ENCODE results near the gene UMODL1.

UMODL1 gene

GRCh38 chr21:42125571-42126544 is 54.7 kb downstream of the UMODL1 start:
- Histone ChIP-seq H3K9me3 (ENCODE audit: low read depth, low read length) (no peaks in the 10 kb centered on the region), H3K9ac (ENCODE audit: insufficient read length) (no peak overlapping the region), H3K36me3 (ENCODE audit: insufficient read depth, low read length) (no peaks in the 10 kb centered on the region), H3K4me3 (no peak overlapping the region), H3K27ac (no peak overlapping the region)
- no peak for TF ChIP-seq POLR2AphosphoS5 (IDR thresholded peaks at IDR 0.05; ENCODE audit: borderline replicate concordance, low read depth, low read length)
- TF ChIP-seq EZH2 (IDR thresholded peaks at IDR 0.05) = no peak
- TF ChIP-seq FOXP2 (optimal IDR thresholded peaks at IDR 0.05; ENCODE audit: control extremely low read depth, extremely low read length, insufficient read depth) = no peak
- no peak for DNase-seq (ENCODE audit: low read depth, low spot score)

DNA sequence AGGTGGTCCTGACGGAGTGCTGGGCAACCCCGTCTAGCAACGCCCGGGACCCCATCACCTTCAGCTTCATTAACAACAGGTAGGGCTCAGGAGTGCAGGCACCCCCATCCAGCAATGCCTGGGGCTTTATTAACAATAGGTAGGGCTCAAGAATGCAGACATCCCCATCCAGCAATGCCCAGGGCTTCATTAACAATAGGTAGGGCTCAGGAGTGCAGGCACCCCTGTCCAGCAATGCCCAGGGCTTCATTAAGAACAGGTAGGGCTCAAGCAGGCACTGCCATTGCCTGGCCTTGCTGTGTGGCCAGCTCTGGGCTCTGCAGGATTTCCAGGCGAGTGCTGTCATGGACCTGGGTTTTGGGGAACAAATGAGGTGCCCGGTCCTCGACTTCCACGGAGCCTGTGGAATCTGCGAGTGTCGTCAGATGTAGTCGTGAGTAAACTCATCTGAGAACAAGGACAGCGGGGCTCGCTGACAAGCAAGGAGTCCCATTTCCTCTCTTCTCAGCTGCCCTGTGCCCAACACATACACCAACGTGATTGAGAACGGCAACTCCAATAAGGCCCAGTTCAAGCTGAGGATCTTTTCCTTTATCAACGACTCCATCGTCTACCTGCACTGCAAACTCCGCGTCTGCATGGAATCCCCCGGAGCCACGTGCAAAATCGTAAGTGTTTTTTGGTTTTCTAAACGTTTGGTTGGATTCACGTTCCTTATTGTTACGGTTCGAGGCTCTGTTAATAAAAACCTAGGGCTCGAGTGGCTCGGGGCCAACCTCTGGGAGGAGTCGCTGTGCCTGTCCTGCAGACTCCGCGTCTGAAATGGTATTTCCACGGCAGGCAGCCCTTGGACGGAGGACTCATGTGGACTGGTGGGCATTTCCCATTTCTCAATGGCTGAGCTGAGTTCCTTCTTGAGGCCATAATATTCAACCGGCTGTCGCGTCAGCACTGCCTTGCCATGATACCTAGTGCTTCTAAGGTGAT is 56.3 kb downstream of the UMODL1 start:
- Histone ChIP-seq H3K9ac (ENCODE audit: insufficient read length) (no peak overlapping the region), H3K27ac (no peak overlapping the region), H3K9me3 (ENCODE audit: low read depth, low read length) (no peaks in the 10 kb centered on the region), H3K36me3 (ENCODE audit: insufficient read depth, low read length) (no peaks in the 10 kb centered on the region), H3K4me3 (no peak overlapping the region)
- TF ChIP-seq POLR2AphosphoS5 (IDR thresholded peaks at IDR 0.05; ENCODE audit: borderline replicate concordance, low read depth, low read length) (no peak), FOXP2 (optimal IDR thresholded peaks at IDR 0.05; ENCODE audit: control extremely low read depth, extremely low read length, insufficient read depth) (no peak), EZH2 (IDR thresholded peaks at IDR 0.05) (no peak)
- no peak for DNase-seq (ENCODE audit: low read depth, low spot score)

- no peak for DNase-seq (ENCODE audit: low read depth, low spot score)
- Histone ChIP-seq H3K27ac (no peak overlapping the region), H3K4me3 (no peak overlapping the region), H3K36me3 (ENCODE audit: insufficient read depth, low read length) (no peaks in the 10 kb centered on the region), H3K9me3 (ENCODE audit: low read depth, low read length) (no peaks in the 10 kb centered on the region), H3K9ac (ENCODE audit: insufficient read length) (no peak overlapping the region)
- no peak for TF ChIP-seq FOXP2 (optimal IDR thresholded peaks at IDR 0.05; ENCODE audit: control extremely low read depth, extremely low read length, insufficient read depth)
- TF ChIP-seq EZH2 (IDR thresholded peaks at IDR 0.05) = no peak
- no peak for TF ChIP-seq POLR2AphosphoS5 (IDR thresholded peaks at IDR 0.05; ENCODE audit: borderline replicate concordance, low read depth, low read length)
Measured at GRCh38 chr21:42129300-42130266, 58.5 kb downstream of the UMODL1 start.

DNA sequence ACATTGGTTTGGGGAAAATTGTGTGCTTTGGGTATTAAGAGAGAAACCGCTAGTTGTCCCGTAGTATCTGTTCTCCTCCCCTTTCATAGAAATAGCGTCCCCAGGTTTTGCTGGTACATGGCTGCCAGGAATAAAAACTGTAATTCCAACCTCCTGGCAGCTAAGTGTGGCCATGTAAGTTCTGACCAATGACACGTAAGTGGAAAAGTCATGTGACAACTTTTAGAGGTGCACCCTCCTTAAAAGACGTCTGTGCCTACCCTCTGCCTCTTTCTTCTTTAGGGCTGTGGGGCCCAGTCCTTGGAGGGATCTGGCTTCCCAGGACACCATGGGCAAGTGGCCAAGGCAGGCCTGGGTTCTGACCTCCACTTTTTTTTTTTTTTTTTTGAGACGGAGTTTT is 59.3 kb downstream of the UMODL1 start:
- Histone ChIP-seq H3K9me3 (ENCODE audit: low read depth, low read length) (no peaks in the 10 kb centered on the region), H3K36me3 (ENCODE audit: insufficient read depth, low read length) (no peaks in the 10 kb centered on the region), H3K4me3 (no peak overlapping the region), H3K9ac (ENCODE audit: insufficient read length) (no peak overlapping the region), H3K27ac (no peak overlapping the region)
- TF ChIP-seq EZH2 (IDR thresholded peaks at IDR 0.05) = no peak
- TF ChIP-seq POLR2AphosphoS5 (IDR thresholded peaks at IDR 0.05; ENCODE audit: borderline replicate concordance, low read depth, low read length) = no peak
- no peak for TF ChIP-seq FOXP2 (optimal IDR thresholded peaks at IDR 0.05; ENCODE audit: control extremely low read depth, extremely low read length, insufficient read depth)
- no peak for DNase-seq (ENCODE audit: low read depth, low spot score)

GRCh38 chr21:42132183-42132582 is 61.1 kb downstream of the UMODL1 start:
- no peak for TF ChIP-seq EZH2 (IDR thresholded peaks at IDR 0.05)
- no peak for TF ChIP-seq POLR2AphosphoS5 (IDR thresholded peaks at IDR 0.05; ENCODE audit: borderline replicate concordance, low read depth, low read length)
- TF ChIP-seq FOXP2 (optimal IDR thresholded peaks at IDR 0.05; ENCODE audit: control extremely low read depth, extremely low read length, insufficient read depth) = no peak
- no peaks in the 10 kb centered on the region for H3K36me3 ChIP-seq (ENCODE audit: insufficient read depth, low read length)
- no peak overlapping the region for H3K9ac ChIP-seq (ENCODE audit: insufficient read length)
- DNase-seq (ENCODE audit: low read depth, low spot score) = no peak
- H3K9me3 ChIP-seq (ENCODE audit: low read depth, low read length) = no peaks in the 10 kb centered on the region
- H3K27ac ChIP-seq = no peak overlapping the region
- H3K4me3 ChIP-seq = no peak overlapping the region

DNA sequence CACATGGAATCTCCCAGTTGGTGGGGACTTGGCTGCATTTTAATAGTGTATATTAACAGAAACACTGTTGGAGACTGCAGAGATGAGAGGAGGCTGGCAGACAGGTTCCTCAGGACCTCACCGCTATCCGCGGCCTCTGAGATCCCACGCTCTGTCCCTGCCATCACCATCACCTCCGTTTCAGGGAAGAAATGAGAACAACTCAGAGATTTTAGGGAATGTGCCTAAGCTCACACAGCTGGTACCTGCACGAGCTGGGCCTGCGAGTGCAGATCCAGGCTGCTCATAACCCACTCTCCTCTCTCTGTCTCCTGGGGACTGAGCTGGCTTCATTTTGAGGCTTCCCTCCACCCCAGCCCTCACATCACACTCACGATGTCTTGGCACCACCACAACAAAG is 62.0 kb downstream of the UMODL1 start:
- no peak for DNase-seq (ENCODE audit: low read depth, low spot score)
- Histone ChIP-seq H3K27ac (no peak overlapping the region), H3K36me3 (ENCODE audit: insufficient read depth, low read length) (no peaks in the 10 kb centered on the region), H3K9ac (ENCODE audit: insufficient read length) (no peak overlapping the region), H3K9me3 (ENCODE audit: low read depth, low read length) (no peaks in the 10 kb centered on the region), H3K4me3 (no peak overlapping the region)
- no peak for TF ChIP-seq FOXP2 (optimal IDR thresholded peaks at IDR 0.05; ENCODE audit: control extremely low read depth, extremely low read length, insufficient read depth)

- Histone ChIP-seq H3K36me3 (ENCODE audit: insufficient read depth, low read length) (no peaks in the 10 kb centered on the region), H3K9me3 (ENCODE audit: low read depth, low read length) (no peaks in the 10 kb centered on the region), H3K4me3 (no peak overlapping the region), H3K9ac (ENCODE audit: insufficient read length) (no peak overlapping the region), H3K27ac (no peak overlapping the region)
- TF ChIP-seq EZH2 (IDR thresholded peaks at IDR 0.05) (no peak), POLR2AphosphoS5 (IDR thresholded peaks at IDR 0.05; ENCODE audit: borderline replicate concordance, low read depth, low read length) (no peak), FOXP2 (optimal IDR thresholded peaks at IDR 0.05; ENCODE audit: control extremely low read depth, extremely low read length, insufficient read depth) (no peak)
- DNase-seq (ENCODE audit: low read depth, low spot score) = no peak
Measured at GRCh38 chr21:42135386-42136052, 64.4 kb downstream of the UMODL1 start.
